ENCODE measurements around the gene ZMYND8. TPM values are rescaled to one million over a fixed set of nuclear protein-coding genes. Genes with fewer than 3 reads are reported as not detected.

Gene ZMYND8
- total and polyA plus RNA-seq, 2 of the 4 experiments (the other 2 are of a cell fraction), result 24.0 to 28.2 TPM

- TF ChIP-seq CTCF (conservative IDR thresholded peaks at IDR 0.05; ENCODE audit: low read depth, low read length) (no peak), FOS (IDR thresholded peaks at IDR 0.05; ENCODE audit: low read depth, low read length) (no peak), BHLHE40 (IDR thresholded peaks at IDR 0.05; ENCODE audit: low read depth, low read length) (no peak), NFE2L2 (IDR thresholded peaks at IDR 0.05; ENCODE audit: low read depth, low read length) (no peak), MXI1 (IDR thresholded peaks at IDR 0.05; ENCODE audit: borderline replicate concordance, low read depth, low read length) (no peak), CHD1 (IDR thresholded peaks at IDR 0.05; ENCODE audit: low read depth, low read length) (no peak), CEBPB (IDR thresholded peaks at IDR 0.05; ENCODE audit: low read depth, low read length) (no peak), RAD21 (IDR thresholded peaks at IDR 0.05; ENCODE audit: low read length) (no peak), USF2 (IDR thresholded peaks at IDR 0.05; ENCODE audit: low read depth, low read length) (no peak), MAZ (IDR thresholded peaks at IDR 0.05; ENCODE audit: borderline replicate concordance, low read depth, low read length) (no peak), RCOR1 (IDR thresholded peaks at IDR 0.05; ENCODE audit: insufficient replicate concordance, low read length) (no peak), ELK1 (IDR thresholded peaks at IDR 0.05; ENCODE audit: borderline replicate concordance, low read depth, low read length) (no peak), MAFK (IDR thresholded peaks at IDR 0.05; ENCODE audit: low read depth, low read length) (no peak), POLR2A (IDR thresholded peaks at IDR 0.05; ENCODE audit: low read depth, low read length) (no peak)
- no peak overlapping the region for H4K91ac ChIP-seq (ENCODE audit: insufficient read depth, low read depth, low read length)
- H2AFZ ChIP-seq (replicated peaks; ENCODE audit: low read length, poor library complexity), result no peak overlapping the region
- DNase-seq (peak; percentile 19), ATAC-seq (ENCODE audit: low read depth) (peak; percentile 34)
- 17% methylated on average over 2 of the region's 6 CpGs; no CpG with 5 or more reads in 1 of the 2 experiments for WGBS, 2 experiments (ENCODE audit: extremely low coverage in 2 of 2, insufficient read length in 1 of 2)
- H3K56ac ChIP-seq (ENCODE audit: extremely low read depth, insufficient read depth, low read length), result 0 out of 2 replicates have a peak overlapping the region, but pooled peaks have one; percentile 21
- no peak overlapping the region for H2BK120ac ChIP-seq (ENCODE audit: low read depth, low read length)
- dilution Hi-C loops (cut with HindIII; ENCODE audit: low sequenced_read_pairs, unreplicated experiment), result loop anchor here (25.0 kb wide), 1 partner anchor 133 kb away; no protein-coding TSS in a partner anchor
- H3K27me3 ChIP-seq (ENCODE audit: control insufficient read depth, insufficient read depth, low read length), result no peaks in the 10 kb centered on the region
- peak overlapping the region; percentile 50; the same call in 1 of the 2 replicates for H2BK20ac ChIP-seq (ENCODE audit: low read depth, low read length)
- peak overlapping the region; percentile 21; the same call in 1 of the 2 replicates for H3K4ac ChIP-seq (ENCODE audit: low read depth, low read length)
- intact Hi-C loops (cut with micrococcal nuclease), result no loop called here
- BruUV-seq (replicated peaks), result no TSS peak
- in situ Hi-C loops (cut with MboI; ENCODE audit: low sequenced_read_pairs), result no loop called here
- H2BK5ac ChIP-seq (ENCODE audit: low read depth, low read length, poor library complexity, severe bottlenecking), result peak overlapping the region; percentile 18
- H3K79me1 ChIP-seq (ENCODE audit: low read depth in 1 of 2, low read length in 2 of 2), result peaks cover 48 to 70% of the 10 kb centered on the region in 2 experiments
- no peak overlapping the region for H3K9ac ChIP-seq (ENCODE audit: low read depth, low read length)
- POLR2A ChIA-PET (ENCODE audit: unreplicated experiment), result no interaction called here
- peak overlapping the region; percentile 62; the same call in 1 of the 2 replicates for H4K5ac ChIP-seq (ENCODE audit: low read depth, low read length)
- peak overlapping the region; percentile 32 for H3K4me2 ChIP-seq (ENCODE audit: low read depth, low read length)
- H3K23ac ChIP-seq (ENCODE audit: low read depth, low read length), result no peak overlapping the region
- H3K18ac ChIP-seq (ENCODE audit: low read depth, low read length), result peak overlapping the region; percentile 78
- peak overlapping the region in 1 of 2 experiments; percentile 28; a peak in 1 of 4 replicates for H4K8ac ChIP-seq (ENCODE audit: low read depth in 2 of 2, low read length in 2 of 2)
- H3K9me3 ChIP-seq (ENCODE audit: control insufficient read depth, insufficient read depth, low read length), result no peaks in the 10 kb centered on the region
- peaks cover 13% of the 10 kb centered on the region for H3K9me1 ChIP-seq (ENCODE audit: insufficient read depth, low read length)
- H3K4me3 ChIP-seq (ENCODE audit: insufficient read depth, low read depth, low read length), result no peak overlapping the region
- H2AK9ac ChIP-seq (replicated peaks; ENCODE audit: low read depth, low read length, poor library complexity), result no peak overlapping the region
- 0 out of 2 replicates have a peak overlapping the region, but pooled peaks have one; percentile 5 for H3K14ac ChIP-seq (replicated peaks; ENCODE audit: low read depth, low read length)
- H2AK5ac ChIP-seq (ENCODE audit: low read depth, low read length), result no peak overlapping the region
- CTCF ChIA-PET, result interaction anchor here (0.8 kb wide), 1 partner anchor 18 kb away, joined by 3 read pairs; no protein-coding TSS in a partner anchor
- H4K20me1 ChIP-seq (ENCODE audit: insufficient read depth, low read length), result peaks cover 8% of the 10 kb centered on the region; the same call in 1 of the 2 replicates
- H3K27ac ChIP-seq (ENCODE audit: insufficient read depth, low read length), result 0 out of 2 replicates have a peak overlapping the region, but pooled peaks have one; percentile 22
- H3K36me3 ChIP-seq (ENCODE audit: control insufficient read depth, insufficient read depth, low read length), result peaks cover 7% of the 10 kb centered on the region
- peaks cover 14% of the 10 kb centered on the region for H3K4me1 ChIP-seq (ENCODE audit: control insufficient read depth, insufficient read depth, low read length)
- no peak overlapping the region for H2BK15ac ChIP-seq (ENCODE audit: low read depth, low read length)
Observed at GRCh38 chr20:47253872-47254271, 102.6 kb downstream of the ZMYND8 start.

All from IMR-90 (cell line).